Right hindlimb (tissue), 1 donor: ENCODE measurements around the gene TMC1.
"Not testable (repeated sequence)": the region's sequence is repeated elsewhere in the genome, so short reads cannot be mapped to it uniquely, and the experiment has no call there.

Experiments used
- DNase-seq: peaks from one replicate; pipeline ENCODE4 v3.0.0-alpha.2; 2018

The TMC1 gene

GRCh38 chr9:72827950-72828731, 306.7 kb downstream of the TMC1 start:
- no peak for DNase-seq

- no peak for DNase-seq
Measured at GRCh38 chr9:72834994-72835393, 313.6 kb downstream of the TMC1 start.

GRCh38 chr9:72836790-72837189, 315.4 kb downstream of the TMC1 start:
- no peak for DNase-seq

GRCh38 chr9:72839085-72839484, 317.7 kb downstream of the TMC1 start:
- no peak for DNase-seq

DNA sequence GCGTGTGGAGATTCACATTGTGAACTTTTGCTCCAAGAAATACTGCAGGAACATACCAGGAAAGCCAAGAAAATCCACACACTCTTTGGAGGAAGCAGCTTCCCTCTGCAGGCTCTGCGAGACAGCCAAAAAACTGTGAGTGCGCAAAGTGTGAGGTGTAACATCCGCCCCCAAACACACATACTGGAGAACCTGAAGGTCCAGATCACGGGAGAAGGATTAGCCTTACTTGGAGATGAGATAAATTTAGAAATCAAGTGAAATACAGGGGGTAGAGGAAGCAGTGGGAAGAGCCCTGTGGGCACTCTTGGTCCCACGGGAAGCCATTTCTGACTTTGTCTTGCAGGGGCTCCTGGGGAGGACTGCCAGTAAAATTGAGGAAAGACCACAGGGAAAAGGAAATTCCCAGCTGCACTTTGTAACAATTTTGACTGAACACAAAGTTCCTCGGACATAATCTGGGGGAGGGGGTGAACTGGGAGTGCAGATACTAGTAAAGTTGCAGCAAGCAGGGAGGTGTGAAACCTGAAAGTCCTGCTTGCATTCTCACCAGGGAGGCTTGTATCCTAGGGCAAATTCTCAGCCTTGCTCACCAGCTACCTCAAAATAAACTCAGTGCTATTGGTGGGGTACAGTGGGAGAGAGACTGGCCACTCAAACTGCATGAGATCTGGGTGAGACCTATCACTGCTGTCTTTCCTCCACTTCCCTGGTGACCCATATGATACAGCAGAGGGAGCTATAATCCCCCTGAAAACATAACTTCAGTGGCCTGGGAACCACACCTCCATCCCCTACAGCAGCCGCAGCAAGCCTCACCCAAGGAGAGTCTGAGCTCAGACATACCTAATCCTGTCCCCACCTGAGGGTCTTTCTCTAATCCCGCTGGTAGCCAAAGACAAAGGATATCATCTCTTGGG, 322.4 kb downstream of the TMC1 start:
- peak; percentile 43 for DNase-seq

DNA sequence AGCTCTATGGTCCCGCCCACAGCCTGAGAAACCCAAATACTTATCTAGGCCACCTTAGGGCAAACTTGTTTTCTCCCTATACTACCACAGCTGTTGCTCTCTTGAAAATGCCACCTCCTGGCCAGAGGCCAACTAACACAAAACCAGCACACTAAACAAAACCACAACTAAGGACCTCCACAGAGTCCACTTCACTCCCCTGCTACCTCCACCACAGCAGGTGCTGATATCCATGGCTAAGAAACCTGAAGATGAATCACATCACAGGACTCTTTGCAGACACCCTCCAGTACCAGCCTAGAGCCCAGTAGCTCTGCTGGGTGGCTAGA, 323.0 kb downstream of the TMC1 start:
- no peak for DNase-seq

- DNase-seq = not testable (repeated sequence)
Measured at GRCh38 chr9:72845052-72845451, 323.6 kb downstream of the TMC1 start.

GRCh38 chr9:72850209-72850608, 328.8 kb downstream of the TMC1 start:
- DNase-seq = not testable (repeated sequence)

DNA sequence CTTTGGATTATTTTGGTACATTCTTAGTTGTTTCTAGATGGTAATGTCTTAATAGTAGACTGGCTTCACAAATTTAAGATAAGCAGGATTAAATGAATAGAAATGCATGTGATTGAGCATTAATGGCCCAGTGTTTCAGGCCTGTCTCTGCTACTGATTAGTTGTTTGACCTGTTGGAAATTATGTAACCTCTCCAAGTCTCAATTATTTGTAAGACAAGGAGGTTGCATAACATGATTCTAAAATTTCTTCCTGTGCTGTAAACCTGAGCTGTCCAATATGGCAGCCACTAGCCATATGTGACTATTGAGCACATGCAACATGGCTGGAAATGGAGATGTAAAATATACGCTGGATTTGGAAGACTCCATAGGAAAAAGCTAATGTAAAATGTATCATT, 333.9 kb downstream of the TMC1 start:
- DNase-seq = no peak

GRCh38 chr9:72855890-72856523, 334.6 kb downstream of the TMC1 start:
- no peak for DNase-seq

DNA sequence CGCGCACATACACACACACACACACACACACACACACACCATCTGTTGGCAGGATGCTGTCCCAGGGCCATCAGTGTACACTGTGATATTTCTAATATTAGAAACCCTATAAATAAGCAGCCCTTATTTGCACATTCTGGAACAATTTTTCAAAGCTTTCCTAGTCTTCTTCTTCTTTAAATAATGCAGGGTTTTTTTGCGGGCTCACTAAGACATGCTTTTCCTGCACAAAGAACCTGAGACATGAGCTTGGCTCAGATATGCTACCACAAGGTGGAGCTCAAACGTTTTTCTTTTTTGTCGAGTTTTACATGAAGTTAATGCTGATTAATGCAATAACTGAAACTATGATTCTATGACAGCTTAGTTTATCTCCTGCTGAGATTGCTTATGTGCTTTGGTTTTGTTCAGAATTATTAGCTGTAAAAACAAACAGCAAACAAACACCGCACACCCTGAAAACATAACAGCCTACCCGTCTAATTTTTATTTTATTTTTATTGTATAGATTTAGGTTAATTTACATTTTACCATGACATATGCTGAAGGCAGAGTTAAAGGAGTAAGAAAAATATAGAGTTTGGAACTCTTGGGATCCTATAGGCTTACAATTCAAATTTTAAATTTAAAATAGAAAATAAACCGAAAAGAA, 335.7 kb downstream of the TMC1 start:
- DNase-seq = peak; percentile 54

- DNase-seq = no peak
Measured at GRCh38 chr9:72857624-72857996, 336.2 kb downstream of the TMC1 start.

DNA sequence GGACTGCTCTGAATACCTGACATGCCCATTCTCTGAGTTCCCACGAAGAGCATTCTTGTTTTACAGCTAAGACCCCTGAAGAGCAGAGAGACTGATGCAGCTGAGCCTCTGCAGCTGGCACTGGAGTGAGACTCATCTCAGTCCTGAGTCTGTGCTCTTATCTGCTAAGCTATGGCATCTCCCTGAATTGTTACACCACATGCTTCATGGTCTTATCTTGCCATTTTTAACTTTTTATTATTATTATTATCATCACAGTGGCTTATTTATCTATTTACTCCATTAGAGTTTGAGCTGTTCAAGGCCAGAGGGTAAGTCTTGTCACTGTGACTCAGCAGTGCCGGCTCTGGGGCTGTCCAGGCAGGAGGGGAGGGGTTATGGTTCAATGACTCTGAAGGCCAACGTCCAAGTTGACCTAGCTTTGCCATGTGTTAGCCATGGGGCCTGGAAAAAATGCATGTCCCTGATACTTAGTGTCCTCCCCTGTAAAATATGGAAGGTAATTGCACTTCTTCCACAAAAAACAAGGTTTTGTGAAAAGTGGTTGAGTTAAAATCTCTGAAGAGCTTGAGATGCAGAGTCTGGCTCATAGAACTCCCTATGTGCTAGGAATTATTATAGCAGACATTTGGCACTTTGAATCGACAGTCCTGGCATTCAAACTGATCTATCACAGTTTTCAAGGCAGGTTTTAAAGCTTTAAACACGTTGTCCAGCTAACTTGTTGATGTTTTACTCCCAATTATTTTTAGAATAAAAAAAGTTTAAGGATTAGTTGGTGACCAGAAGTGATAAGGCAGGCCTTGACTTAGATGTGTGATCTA, 336.9 kb downstream of the TMC1 start:
- no peak for DNase-seq

DNA sequence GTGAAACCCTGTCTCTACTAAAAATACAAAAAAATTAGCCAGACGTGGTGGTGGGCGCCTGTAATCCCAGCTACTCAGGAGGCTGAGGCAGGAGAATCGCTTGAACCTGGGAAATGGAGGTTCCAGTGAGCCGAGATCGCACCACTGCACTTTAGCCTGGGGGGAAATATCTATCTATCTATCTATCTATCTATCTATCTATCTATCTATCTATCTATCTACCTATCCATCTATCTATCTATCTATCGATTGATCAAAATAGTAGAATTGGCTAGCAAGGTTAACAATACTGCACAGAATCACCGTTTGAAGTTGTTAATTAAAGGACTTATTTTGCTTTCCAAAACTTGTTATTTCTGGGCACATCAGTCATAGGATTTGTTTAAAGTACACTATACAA, 341.4 kb downstream of the TMC1 start:
- not testable (repeated sequence) for DNase-seq

DNA sequence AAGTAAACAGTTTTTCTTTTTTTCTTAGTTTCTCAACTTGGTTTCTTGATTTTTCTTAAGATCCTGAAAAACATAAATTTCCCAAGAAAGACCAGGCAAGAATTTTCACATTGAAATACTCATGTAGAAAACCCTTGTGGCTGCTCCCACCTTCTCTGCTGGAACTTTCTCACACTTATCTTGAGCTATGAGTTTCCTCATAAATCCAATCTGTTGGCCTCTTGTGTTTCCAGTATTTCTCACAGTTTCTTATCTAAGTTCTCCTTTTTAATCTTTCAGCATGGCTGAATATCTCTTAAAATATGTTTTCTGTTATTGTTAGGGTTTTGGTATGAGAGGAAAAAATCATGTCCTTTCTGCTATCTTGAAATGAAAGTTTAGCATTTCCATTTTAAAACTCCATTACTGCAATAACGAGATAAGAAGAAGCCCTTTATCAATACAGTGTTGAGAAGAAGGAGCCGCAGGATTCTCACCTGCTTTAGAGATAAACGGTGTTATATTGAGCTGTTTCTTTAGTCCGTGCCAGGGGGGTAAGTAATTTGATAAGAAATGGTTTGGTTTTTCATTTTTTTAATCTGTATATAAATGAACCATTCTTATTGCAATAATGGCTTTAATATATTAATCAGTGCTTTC, 342.2 kb downstream of the TMC1 start:
- no peak for DNase-seq

GRCh38 chr9:72864327-72864726, 342.9 kb downstream of the TMC1 start:
- no peak for DNase-seq

DNA sequence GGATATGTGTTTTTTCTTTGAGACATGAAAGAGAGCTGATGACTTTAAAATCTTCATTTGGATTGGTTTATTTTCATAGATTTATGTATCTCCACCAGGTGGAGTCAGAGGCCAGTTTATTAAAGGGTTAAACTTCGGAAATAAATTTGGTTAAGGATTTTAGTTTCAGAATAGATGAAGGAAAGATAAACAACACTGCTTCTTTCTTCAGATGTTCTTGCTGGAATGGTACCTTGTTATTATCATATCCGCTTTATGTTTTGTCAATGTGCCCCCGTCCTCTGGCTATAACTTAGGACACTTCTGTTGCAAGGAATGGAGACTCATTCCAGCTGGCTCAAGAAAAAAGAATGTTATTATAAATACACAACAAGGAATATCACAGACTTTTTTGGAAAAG, 350.3 kb downstream of the TMC1 start:
- no peak for DNase-seq

GRCh38 chr9:72872718-72873117, 351.3 kb downstream of the TMC1 start:
- no peak for DNase-seq

GRCh38 chr9:72873456-72873855, 352.0 kb downstream of the TMC1 start:
- no peak for DNase-seq

GRCh38 chr9:72874344-72874743, 352.9 kb downstream of the TMC1 start:
- DNase-seq = no peak

GRCh38 chr9:72875221-72875620, 353.8 kb downstream of the TMC1 start:
- no peak for DNase-seq

DNA sequence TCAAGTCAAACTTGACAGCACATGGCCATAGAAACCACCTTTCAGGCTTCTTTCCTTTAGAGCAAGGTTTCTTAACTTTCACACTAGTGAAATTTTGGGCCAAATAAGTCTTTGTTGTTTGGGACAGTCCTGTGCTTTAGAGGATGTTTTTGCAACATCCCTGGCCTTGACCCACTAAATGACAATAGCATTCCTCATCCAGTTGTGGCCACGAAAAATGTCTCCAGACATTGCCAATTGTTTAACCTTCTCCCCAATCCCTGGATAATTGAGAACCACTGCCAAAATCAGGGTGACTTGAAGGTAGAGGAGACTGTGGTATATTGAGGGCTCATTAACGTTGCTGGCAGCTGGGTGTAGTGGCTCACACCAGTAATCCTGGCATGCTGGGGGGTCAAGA, 359.4 kb downstream of the TMC1 start:
- DNase-seq = no peak
